ENCODE results near the gene HERC2.
A peak's percentile ranks its signal among the peaks of the same experiment; 100 is the strongest.
"Not testable (repeated sequence)": the region's sequence is repeated elsewhere in the genome, so short reads cannot be mapped to it uniquely, and the experiment has no call there.

The HERC2 gene

DNA sequence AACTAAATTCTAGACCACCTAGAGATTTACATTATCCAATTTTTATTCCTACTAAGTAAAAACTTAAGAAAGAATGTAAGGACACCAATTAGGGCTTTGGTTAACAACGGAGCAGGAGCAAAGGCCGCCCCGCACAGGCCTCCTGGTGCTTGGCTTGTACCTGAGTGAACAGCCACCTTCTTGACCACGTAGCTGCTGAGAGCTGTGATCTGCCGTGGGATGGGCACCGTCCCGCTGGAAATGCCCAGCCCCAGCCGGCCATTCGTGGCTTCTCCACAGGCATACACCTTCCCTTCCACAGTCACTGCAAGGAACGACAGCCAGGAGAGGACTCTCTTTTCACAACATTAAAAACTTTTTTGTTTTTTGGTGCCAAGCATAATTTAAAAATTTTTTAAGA lies 143.3 kb downstream of the HERC2 start:
- DNase-seq = no peak

DNA sequence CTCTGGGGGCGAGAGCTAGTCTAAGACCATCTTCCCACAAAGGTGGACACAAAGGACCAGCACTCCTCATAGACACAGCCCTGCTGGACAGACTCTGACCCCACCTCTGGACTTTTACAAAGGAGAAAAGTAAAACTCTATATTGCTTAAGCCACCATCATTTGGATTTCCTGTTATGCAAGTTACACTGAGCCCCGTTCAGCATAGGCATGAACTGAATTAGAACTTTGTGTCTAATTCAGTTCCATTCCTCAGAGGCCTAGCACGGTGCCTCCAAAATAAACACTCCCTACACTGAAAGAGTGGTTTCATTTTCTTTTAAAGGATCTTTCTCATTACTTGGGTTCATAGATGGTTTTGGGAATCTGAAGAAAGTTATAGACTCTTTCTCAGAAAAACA lies 143.7 kb downstream of the HERC2 start:
- no peak for DNase-seq

DNA sequence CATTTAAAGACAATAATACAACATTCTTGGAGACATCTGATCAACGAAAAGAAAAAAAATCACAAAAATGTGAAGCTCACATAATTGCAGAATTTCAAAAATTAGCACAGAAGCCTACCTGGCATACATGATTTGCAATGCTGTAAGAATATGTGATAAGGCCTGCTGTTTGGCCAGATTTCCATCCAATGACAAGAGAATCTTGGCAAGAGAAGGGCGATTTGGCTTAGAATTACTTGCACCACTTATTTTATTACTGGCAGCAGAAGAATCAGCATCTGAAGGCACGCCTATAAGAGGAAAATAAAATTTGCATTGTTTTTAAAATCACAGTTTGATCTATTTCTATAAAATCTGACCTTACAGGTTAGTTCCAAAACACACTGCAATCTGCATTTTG lies 152.6 kb downstream of the HERC2 start:
- DNase-seq = peak; percentile 5

DNA sequence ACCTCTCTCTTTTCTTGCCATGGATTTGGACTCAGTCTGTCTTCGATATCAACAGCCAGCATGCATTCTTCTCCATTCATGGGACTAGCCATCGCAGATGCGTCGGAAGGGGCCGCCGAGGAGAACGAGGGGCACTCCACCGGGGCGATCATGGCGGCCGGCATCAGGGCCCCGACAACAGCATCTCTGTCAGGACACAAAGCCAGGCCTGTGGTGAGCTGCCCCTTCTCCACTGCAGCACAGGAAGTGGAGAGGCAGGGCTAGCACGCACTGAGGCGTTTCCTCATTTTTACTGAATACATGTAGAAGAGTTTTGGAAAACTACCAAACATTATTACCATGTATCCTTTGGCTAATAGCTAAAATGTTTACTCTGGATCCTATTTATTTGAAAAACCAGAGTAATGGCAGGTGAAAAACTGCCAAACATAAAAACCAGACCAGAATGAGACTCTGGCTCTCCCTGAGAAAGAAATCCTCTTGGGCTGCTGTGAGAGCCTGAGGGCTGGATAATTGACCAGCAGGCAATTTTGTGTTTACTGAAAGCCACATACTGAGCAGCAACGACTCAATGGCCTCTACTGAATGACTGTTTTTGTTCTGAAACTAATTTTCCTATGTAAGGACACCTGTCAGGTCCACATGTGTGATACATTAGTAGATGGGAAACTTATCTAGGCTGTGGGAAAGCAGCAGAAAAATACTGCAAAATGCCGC lies 153.4 kb downstream of the HERC2 start:
- peak; percentile 67 for DNase-seq

DNA sequence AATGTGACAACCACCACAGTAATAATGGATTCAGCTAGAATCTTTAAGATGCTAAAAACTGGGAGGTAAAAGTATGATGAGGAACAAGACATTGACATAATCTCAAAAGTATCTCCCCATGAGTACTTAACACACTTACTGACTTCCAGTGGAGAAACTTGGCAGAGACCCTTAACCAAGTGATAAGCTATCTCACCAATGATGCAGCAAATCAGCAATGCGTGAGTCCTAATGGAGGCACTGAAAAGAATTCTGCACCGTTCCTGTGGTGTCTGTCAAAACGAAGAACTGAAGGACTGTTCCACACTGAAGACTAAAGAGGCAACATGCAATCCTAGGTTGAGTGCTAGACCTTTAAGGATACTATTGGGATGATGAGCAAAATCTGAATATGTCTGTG lies 154.9 kb downstream of the HERC2 start:
- no peak for DNase-seq

DNA sequence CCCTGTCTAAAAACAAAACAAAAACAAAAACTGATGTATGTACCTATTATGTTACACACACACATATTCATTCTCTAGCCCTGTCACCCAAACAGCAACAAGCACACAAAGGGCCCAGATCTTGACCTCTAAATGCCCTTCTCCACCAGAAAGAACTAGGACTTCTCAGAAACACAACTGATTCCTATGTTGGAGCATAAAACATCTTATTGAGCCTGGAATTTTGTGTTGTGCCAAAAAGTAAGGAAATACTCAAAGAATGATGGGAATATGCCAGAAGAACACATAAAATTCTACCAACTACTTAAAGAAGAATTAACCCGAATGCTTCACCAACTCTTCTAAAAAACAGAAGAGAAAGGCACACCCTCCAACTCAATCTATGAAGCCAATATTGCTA lies 156.2 kb downstream of the HERC2 start:
- no peak for DNase-seq

DNA sequence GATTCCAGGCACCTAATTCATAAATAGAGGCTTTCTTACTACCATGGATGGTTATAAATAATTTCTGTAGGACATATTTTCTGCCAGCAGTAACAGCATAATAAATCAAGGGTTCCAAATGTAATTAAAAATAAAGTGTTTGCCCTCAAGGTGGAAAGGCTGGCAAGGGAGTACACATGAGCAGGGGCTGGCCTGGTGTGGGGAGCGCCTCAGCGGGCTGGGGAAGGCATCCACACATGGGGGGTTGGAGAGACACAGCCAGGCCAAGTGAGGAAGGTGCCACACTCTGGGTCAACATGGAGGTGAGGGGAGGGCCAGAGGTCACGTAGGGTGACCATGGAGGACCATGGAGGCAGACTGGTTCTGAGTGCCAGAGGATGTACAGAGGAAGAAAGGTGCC lies 157.1 kb downstream of the HERC2 start:
- DNase-seq = no peak

DNA sequence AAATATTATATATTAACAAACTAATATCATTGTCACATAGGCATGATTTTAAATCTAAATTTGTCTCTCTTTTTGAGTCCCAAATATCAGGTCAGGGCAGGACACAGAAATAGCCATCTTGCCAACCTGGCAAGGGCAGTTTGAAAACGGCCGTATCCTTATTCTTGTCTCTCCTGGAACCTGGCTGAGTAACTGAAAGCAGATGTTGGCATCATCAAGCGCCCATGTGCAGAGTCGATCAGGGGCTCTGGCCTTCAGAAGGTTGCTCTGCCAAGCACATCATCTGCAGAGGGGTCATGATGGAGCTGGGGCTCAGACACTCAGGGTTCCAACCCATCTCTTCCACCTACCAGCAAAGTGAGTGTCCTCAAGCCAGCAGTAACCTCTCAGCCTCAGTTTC lies 167.7 kb downstream of the HERC2 start:
- DNase-seq = no peak

DNA sequence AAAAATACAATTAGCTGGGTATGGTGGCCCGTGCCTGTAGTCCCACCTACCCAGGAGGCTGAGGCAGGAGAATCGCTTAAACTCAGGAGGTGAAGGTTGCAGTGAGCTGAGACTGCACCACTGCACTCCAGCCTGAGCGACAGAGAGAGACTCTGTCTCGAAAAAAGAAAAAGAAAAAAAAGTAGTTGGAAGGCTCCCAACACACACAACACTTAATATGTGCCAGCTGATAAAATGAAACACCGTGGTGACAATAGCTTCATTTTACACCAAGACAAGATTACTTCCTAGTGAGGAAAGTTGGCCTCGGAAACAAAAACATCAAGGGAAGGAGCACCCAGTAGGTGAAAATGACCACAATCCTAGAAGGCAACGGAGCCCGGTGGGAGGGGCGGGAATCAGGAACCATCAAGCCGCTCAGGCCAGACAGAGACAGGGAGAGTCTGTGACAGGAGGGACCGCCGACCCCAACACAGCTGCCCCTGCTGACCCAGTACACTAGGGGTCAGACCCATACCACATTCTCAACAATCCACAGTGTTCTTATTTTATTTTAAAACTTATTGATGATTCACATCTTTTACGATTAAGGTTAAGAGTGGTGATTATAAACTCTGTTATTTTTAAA lies 168.4 kb downstream of the HERC2 start:
- DNase-seq = no peak

DNA sequence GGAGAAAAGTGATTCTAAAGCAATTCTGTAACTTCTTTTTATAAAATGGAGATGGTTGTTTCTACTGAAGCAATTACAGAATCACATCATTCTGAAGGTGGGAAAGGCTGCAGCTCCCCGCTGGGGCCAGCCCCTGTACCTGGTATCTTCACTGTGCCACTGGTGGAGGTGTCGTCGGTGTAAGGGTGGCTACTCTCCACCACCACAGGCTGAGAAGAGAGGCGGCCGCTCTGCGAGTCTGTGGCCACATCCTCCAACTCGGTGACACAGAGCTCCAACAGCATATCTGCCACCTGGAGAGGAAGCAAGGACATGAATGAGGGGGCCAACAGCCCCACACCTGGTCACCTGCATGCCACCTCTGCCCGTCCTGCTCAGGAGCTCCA lies 169.4 kb downstream of the HERC2 start:
- not testable (repeated sequence) for DNase-seq

DNA sequence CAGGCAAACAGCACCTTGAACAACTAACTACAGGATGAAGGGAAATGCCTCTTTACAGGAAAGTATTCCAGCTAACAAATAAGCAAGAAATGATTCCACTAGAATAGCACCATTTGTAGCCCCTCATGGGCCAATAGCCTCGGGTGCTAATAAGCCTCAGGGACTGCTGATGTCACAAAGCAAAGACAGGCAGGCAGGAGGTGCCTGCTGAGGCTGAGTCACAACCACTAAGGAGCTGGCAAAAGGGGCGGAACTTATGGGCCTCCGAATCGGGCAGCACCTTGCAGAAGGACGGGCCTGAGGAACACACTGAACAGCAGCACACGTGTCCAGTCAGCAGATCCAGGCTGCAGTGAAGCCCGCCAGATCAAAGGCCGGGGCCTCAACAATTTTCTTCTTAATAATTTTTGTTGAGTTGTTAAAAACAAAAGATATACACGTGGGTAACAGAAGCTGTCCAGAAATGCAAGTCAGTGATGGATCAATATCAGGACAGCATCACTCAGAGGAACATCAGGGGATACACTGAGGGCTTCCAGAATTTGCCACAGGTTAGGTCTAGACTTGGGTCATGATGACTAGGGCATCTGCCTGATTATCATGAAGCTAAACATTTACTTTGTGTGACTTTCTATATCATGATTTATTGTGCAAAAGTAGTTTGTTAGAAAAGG lies 170.0 kb downstream of the HERC2 start:
- DNase-seq = not testable (repeated sequence)

DNA sequence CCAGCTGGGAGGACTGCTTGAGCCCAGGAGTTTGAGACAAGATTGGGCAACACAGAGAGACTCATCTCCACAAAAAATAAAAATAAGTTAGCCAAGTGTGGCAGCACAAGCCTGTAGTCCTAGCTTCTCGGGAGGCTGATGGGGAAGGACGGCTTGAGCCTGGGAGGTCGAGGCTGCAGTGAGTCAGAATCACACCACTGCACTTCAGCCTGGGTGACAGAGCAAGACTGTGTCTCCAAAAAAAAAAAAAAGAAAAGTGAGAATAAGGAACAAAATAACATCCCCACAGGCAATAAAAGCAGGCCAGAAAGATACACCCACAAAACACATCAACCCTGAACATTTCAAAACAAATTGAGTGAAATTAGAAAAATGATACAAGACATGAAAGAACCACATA lies 174.2 kb downstream of the HERC2 start:
- no peak for DNase-seq

DNA sequence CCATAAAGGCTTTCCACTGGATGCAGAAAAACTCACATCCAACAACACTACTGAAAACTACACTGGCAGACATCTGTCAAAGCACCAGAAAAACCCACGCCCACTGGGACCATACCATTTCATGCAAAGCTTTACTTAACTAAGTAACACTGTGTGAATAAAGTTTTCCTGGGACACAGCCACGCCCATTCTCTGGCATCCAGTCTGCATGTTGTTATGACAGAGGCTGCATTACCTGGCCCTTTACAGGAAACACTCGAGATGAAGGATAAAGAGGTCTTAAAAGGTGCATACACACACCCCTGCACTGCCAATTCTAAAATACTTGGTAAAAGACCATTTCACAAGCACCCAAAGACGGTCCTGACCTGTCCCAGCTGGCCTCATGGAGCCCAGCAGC lies 176.6 kb downstream of the HERC2 start:
- DNase-seq = not testable (repeated sequence)

DNA sequence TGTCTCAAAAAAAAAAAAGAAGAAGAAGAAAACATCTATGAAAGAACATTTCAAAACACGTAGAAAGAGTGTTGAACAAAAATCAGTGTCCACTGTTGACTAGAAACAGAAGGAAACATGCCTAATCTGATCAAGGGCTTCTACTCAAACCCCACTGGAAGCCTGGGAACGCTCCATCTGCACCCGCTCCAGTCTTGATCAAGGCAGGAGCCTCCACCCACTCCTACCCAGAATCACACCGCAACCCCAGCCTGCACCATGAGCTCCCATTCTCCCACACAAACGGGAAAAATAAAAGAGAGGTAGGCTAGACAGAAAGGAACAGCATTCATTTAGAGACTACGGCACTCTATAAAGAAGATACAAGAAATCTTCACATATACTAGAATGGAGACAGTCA lies 181.9 kb downstream of the HERC2 start:
- DNase-seq = no peak

DNA sequence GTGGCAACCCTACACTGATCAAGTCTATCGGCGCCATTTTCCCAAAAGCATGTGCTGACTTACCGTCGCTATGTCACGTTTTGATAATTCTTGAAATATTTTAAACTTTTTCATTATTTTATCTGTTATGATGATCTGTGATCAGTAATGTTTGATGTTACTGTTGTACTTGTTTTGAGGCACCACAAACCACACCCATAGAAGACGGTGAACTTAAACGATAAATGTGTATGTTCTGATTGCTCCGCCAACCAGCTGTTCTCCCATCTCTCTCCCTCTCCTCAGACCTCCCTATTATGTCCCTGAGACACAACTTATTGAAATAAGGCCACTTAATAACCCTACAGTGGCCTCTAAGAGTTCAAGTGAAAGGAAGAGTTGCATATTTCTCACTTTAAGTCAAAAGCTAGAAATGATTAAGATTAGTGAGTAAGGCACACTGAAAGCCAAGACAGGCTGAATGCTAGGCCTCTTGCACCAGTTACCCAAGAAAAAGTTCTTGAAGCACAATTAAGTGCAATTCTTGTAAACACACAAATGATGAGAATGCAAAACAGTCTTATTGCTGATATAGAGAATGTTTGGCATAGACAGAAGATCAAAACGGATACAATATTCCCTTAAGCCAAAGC lies 184.5 kb downstream of the HERC2 start:
- DNase-seq = not testable (repeated sequence)

DNA sequence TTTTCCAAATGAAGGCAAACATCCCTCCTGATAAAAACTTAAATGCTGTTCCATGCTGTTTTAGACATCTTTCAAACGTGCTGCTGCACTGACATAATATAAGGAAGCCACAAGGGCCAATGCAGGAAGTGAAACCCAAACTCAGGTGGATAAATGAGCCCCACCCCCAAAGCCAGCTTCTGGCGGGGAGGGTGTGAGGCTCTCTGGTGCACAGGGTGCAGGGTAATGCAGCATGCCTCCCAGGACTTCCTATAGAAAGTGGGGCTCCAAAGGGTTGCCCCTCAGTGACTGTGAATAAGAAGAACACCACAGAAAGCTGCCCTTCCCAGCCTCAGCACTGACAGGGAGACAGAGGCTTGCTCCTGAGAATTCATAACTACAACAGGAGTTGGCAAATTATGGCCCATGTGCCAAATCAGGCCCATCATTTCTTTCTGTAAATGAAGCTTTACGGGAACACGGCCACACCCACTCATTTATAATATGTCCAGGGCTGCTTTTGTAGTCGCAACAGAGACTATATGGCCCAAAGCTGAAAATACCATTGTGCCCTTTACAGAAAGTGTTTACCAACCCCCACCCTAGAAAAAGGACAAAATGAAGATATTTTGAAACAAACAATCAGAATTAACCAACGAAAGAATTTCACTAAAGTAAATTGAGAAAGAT lies 185.6 kb downstream of the HERC2 start:
- DNase-seq = not testable (repeated sequence)

DNA sequence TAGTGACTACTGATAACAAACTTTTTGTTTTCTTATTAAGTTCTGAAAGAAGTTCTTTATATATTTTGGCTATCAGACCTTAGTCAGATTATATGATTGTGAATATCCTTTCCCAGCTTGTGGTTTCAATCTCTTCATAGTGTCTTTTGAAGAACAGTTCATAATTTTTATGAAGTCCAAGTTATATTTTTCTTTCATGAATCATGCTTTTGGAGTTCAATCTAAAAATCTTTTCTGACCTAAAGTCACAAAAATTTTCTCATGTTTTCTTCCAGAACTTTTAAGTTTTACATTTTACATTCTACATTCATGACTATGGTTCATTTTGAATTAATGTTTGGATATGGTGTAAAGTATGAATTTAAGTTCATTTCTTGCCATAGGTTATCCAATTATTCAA lies 188.7 kb downstream of the HERC2 start:
- DNase-seq = no peak

DNA sequence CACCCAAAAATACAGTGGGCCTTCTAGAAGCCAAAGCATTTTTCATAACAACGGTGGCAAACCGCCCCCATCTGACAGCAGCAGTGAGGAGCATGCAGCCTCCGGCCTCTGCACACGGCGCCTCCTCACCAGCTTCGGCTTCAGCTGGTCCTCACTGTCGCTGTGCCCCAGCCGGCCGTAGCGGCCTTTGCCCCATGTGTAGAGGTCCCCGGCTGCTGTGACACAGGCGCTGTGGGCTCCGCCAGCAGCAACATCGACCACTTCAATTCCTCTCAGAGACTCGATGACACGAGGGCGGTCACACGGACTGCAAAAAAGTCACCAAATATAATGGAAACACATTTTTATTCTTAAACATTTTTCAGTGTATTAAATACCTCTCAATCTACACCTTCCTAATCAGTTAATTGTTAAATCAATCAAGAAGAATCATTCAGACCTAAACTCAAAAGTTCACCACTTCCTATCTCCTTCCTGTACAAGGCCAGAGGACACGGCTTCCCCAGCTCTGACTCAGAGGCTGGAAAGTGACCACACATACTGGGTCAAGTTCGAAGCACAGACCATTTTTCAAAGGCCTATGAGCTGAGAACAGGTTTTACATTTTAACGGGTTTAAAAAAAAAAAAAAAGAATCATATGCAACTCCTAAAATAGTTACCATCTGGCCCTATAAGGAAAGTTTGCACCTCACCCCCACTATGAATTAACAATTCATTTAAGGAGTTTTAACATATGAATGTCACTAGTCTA lies 189.3 kb downstream of the HERC2 start:
- no peak for DNase-seq

DNA sequence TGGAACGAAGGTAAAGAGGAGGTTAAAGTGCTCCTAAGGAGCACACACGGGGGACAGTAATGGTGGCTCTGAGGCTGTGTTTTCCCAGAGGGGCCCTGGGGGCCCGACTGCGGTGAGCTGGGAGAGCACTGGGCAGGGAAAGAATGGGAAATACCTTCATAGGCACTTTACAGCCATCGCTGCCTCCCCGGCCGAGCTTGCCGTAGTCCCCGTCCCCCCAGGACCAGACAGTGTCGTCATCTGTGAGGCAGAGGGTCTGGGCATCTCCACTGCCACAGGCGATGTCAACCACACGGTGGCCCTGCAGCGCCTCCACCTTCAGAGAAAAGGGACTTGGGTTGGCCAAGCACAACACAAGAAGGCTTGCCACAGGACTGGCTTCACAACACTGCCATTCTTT lies 190.0 kb downstream of the HERC2 start:
- DNase-seq = no peak

DNA sequence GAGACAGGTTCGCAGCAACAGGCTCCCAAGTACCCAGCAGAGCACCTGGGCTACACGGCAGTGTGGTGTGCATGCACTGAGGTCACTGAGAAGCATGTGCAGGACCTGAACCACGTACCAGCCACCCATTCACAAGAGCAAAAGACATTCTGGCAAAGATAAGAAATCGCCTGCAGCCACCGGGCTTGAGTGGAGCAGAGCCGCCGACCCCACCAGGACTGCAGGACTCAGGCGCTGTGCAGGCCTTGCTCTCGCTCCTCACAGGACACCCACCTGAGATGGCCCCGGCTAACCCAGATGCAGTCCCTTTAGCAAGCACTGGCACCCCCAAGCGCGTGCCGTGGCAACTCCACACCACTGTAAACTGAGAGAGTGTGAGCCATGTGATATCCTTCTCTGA lies 190.6 kb downstream of the HERC2 start:
- no peak for DNase-seq

DNA sequence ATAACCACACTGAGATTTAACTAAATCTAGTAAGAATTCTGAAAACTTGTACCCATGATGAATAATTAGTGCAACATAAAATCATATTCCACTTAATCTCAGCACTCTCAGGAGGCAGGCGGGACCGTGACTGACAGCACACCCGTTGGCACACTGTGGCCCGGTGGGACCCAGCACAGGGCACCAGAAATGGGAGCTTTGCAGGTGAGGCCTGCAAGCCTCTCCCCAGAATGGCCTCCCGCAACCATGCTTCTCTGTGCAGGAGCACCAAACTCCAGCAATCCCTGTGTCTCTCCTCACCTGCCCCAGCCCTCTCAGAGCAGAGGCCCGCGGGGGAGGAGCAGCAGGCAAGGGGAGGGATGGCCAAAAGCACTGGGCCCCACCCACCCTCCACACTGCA lies 191.3 kb downstream of the HERC2 start:
- DNase-seq = no peak

DNA sequence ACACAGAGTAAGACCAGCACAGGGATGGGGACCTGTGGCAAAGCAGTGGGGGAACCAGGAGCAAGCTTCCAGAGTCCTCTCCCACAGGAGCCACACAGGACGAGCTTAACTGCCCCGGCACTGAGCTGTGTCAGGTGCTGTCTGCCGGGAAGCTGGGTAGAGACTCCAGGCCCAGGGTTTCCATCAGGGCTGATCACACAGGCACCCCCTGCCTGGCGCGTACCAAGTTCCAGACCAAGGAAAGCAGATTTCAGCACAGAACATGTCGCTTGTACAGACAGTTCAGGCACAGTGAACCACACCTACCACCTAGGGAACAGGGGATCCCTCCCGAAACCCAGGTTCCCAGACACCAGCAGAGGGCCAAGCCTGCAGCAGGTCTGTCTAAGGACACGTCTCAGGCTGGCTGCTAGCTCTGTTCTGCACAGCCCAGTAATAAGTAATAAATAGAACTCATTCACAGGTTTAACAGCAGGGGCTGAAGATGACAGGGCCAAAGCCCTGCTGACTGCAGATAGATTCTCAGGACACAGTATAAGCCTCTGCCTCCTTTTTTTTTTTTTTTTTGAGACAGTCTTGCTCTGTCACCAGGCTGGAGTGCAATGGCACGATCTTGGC lies 192.6 kb downstream of the HERC2 start:
- no peak for DNase-seq

Measured in NCI-H1105 treated with DMSO at 0.1 percent for 48 hours (cell line).